ENCODE data around the gene BTG1.

Gene BTG1

DNA sequence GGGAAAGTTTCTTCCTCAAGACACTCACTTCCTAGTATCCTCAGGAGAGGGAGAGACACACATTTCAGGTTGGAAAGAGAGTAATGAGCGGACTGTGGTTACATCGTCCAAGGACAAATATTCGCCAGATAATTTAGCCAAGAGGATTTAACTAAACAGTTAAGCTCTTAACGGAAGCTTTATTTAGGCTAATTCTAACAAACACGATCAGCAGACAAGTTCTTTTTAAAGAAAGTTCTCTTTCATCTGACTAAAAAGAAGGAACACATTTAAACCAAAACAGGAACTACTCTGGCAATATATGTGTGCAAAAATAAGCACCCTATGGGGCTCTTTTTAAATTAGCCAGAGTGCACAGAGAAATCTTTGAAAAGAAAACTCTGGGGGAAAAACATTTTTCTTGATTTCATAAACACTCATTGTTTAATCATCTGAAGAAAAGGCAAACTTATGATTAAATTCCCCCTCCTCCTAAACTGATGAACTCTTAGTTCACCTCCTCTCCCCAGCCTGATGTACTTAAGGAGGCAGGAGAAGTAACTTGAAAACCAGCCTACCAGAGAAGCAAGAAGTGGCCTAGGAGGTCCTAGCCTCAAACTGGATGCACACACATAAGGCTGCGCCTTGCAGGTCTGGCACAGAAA is 13.3 kb upstream of the BTG1 start:
- Histone ChIP-seq H3K36me3 (ENCODE audit: insufficient read depth, low read length) (no peaks in the 10 kb centered on the region), H4K20me1 (ENCODE audit: insufficient read depth, low read length) (no peaks in the 10 kb centered on the region), H3K4me2 (ENCODE audit: insufficient read depth, low read length) (no peak overlapping the region), H3K9me3 (ENCODE audit: insufficient read depth, low read length, severe bottlenecking) (no peaks in the 10 kb centered on the region), H3K9ac (ENCODE audit: low read depth, low read length) (no peak overlapping the region), H3K79me2 (ENCODE audit: insufficient read depth, low read length) (no peaks in the 10 kb centered on the region), H2AFZ (ENCODE audit: low read depth, low read length) (0 out of 2 replicates have a peak overlapping the region, but pooled peaks have one; percentile 4), H3K4me1 (ENCODE audit: insufficient read depth, low read length) (no peaks in the 10 kb centered on the region), H3K4me3 (ENCODE audit: low read depth in 1 of 2, low read length in 2 of 2) (no peak overlapping the region), H3K27ac (ENCODE audit: low read length) (no peak overlapping the region), H3K27me3 (ENCODE audit: insufficient read depth, low read length, poor library complexity) (no peaks in the 10 kb centered on the region)
- ATAC-seq (ENCODE audit: insufficient read depth, low read depth): no peak; the same call in 2 of the 3 replicates
- no peak for DNase-seq
- no peak for TF ChIP-seq CTCF (IDR thresholded peaks at IDR 0.05; ENCODE audit: borderline replicate concordance, extremely low read depth, low read length, poor library complexity, severe bottlenecking)
- no peak for TF ChIP-seq EZH2 (IDR thresholded peaks at IDR 0.05; ENCODE audit: borderline replicate concordance, low read depth, low read length, severe bottlenecking)

GRCh38 chr12:92156704-92157395 is 11.2 kb upstream of the BTG1 start:
- ATAC-seq (ENCODE audit: insufficient read depth, low read depth): no peak
- TF ChIP-seq EZH2 (IDR thresholded peaks at IDR 0.05; ENCODE audit: borderline replicate concordance, low read depth, low read length, severe bottlenecking) (no peak), CTCF (IDR thresholded peaks at IDR 0.05; ENCODE audit: borderline replicate concordance, extremely low read depth, low read length, poor library complexity, severe bottlenecking) (no peak)
- Histone ChIP-seq H3K9me3 (ENCODE audit: insufficient read depth, low read length, severe bottlenecking) (no peaks in the 10 kb centered on the region), H3K36me3 (ENCODE audit: insufficient read depth, low read length) (no peaks in the 10 kb centered on the region), H3K4me3 (ENCODE audit: low read depth in 1 of 2, low read length in 2 of 2) (no peak overlapping the region), H3K27ac (ENCODE audit: low read length) (no peak overlapping the region), H3K9ac (ENCODE audit: low read depth, low read length) (no peak overlapping the region), H2AFZ (ENCODE audit: low read depth, low read length) (no peak overlapping the region), H3K27me3 (ENCODE audit: insufficient read depth, low read length, poor library complexity) (no peaks in the 10 kb centered on the region), H4K20me1 (ENCODE audit: insufficient read depth, low read length) (no peaks in the 10 kb centered on the region), H3K4me1 (ENCODE audit: insufficient read depth, low read length) (no peaks in the 10 kb centered on the region), H3K4me2 (ENCODE audit: insufficient read depth, low read length) (no peak overlapping the region), H3K79me2 (ENCODE audit: insufficient read depth, low read length) (no peaks in the 10 kb centered on the region)
- DNase-seq: no peak

DNA sequence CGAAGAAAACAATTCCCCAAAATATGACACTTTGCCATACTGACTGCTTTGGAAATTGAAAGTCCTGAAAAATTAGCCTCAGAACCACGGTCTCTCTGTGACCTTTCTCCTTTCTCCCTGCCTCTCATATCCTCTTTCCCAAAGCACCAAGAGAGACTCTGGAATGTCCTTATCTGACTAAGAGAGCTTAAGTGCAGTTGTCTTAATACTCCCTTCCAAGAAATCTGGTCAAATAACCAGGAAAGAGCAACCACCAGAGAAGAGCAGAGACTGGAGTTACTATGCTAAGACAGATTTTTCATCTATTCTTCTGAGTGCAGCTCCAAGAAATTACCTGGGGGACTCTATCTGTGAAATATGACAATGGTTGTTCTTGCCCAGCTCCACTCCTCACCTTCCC is 10.5 kb upstream of the BTG1 start:
- no peaks in the 10 kb centered on the region for H3K36me3 ChIP-seq (ENCODE audit: insufficient read depth, low read length)
- H3K9me3 ChIP-seq (ENCODE audit: insufficient read depth, low read length, severe bottlenecking): no peaks in the 10 kb centered on the region
- no peaks in the 10 kb centered on the region for H4K20me1 ChIP-seq (ENCODE audit: insufficient read depth, low read length)
- H3K4me2 ChIP-seq (ENCODE audit: insufficient read depth, low read length): no peak overlapping the region
- DNase-seq (no peak), ATAC-seq (ENCODE audit: insufficient read depth, low read depth) (no peak)
- no peak overlapping the region for H3K27ac ChIP-seq (ENCODE audit: low read length)
- no peak overlapping the region for H2AFZ ChIP-seq (ENCODE audit: low read depth, low read length)
- H3K4me3 ChIP-seq (ENCODE audit: low read depth in 1 of 2, low read length in 2 of 2): no peak overlapping the region
- no peak for TF ChIP-seq EZH2 (IDR thresholded peaks at IDR 0.05; ENCODE audit: borderline replicate concordance, low read depth, low read length, severe bottlenecking)
- no peaks in the 10 kb centered on the region for H3K27me3 ChIP-seq (ENCODE audit: insufficient read depth, low read length, poor library complexity)
- no peaks in the 10 kb centered on the region for H3K79me2 ChIP-seq (ENCODE audit: insufficient read depth, low read length)
- no peak overlapping the region for H3K9ac ChIP-seq (ENCODE audit: low read depth, low read length)
- no peaks in the 10 kb centered on the region for H3K4me1 ChIP-seq (ENCODE audit: insufficient read depth, low read length)

GRCh38 chr12:92155733-92156132 is 10.1 kb upstream of the BTG1 start:
- H2AFZ ChIP-seq (ENCODE audit: low read depth, low read length): no peak overlapping the region

More at GRCh38 chr12:92155733-92156132, 10.1 kb upstream of the BTG1 start:
- H3K9me3 ChIP-seq (ENCODE audit: insufficient read depth, low read length, severe bottlenecking): no peaks in the 10 kb centered on the region
- DNase-seq (no peak), ATAC-seq (ENCODE audit: insufficient read depth, low read depth) (no peak)
- no peaks in the 10 kb centered on the region for H3K79me2 ChIP-seq (ENCODE audit: insufficient read depth, low read length)
- no peak overlapping the region for H3K9ac ChIP-seq (ENCODE audit: low read depth, low read length)
- no peak overlapping the region for H3K27ac ChIP-seq (ENCODE audit: low read length)
- no peaks in the 10 kb centered on the region for H3K4me1 ChIP-seq (ENCODE audit: insufficient read depth, low read length)
- TF ChIP-seq CTCF (IDR thresholded peaks at IDR 0.05; ENCODE audit: borderline replicate concordance, extremely low read depth, low read length, poor library complexity, severe bottlenecking) (no peak), EZH2 (IDR thresholded peaks at IDR 0.05; ENCODE audit: borderline replicate concordance, low read depth, low read length, severe bottlenecking) (no peak)
- no peaks in the 10 kb centered on the region for H4K20me1 ChIP-seq (ENCODE audit: insufficient read depth, low read length)
- no peak overlapping the region for H3K4me2 ChIP-seq (ENCODE audit: insufficient read depth, low read length)
- no peak overlapping the region for H3K4me3 ChIP-seq (ENCODE audit: low read depth in 1 of 2, low read length in 2 of 2)
- H3K36me3 ChIP-seq (ENCODE audit: insufficient read depth, low read length): no peaks in the 10 kb centered on the region
- H3K27me3 ChIP-seq (ENCODE audit: insufficient read depth, low read length, poor library complexity): no peaks in the 10 kb centered on the region

Measured in DND-41 (cell line).